SK-N-SH treated with all-trans-retinoic acid at 6 μM for 48 hours (cell line): ENCODE results near the gene LMF1.

Experiments used
- ARNTL ChIP-seq: fragments of 450-650 bp; formaldehyde crosslinking; IDR thresholded peaks from 2 replicates; pipeline ENCODE4 v1.5.0; 2020; ENCODE audit warnings: low read depth, mild to moderate bottlenecking, moderate library complexity, borderline replicate concordance
- BACH2 ChIP-seq: fragments of 250-450 bp; sonication (Bioruptor Pico); IDR thresholded peaks from 2 replicates; pipeline ENCODE4 v1.9.0; 2021; ENCODE audit warnings: mild to moderate bottlenecking, borderline replicate concordance
- ESRRG ChIP-seq: fragments of 250-450 bp; sonication (Bioruptor Pico); IDR thresholded peaks from 2 replicates; pipeline ENCODE4 v1.6.1; 2021; ENCODE audit warnings: mild to moderate bottlenecking
- GLIS3 ChIP-seq: fragments of 250-450 bp; sonication (Bioruptor Pico); IDR thresholded peaks from 2 replicates; pipeline ENCODE4 v1.5.0; 2020; ENCODE audit warnings: mild to moderate bottlenecking, moderate library complexity
- ISL1 ChIP-seq: fragments of 250-450 bp; sonication (Bioruptor Pico); IDR thresholded peaks from 2 replicates; pipeline ENCODE4 v2.1.2; 2022; ENCODE audit warnings: mild to moderate bottlenecking, moderate library complexity
- OSR1 ChIP-seq: fragments of 250-450 bp; sonication (Bioruptor Pico); IDR thresholded peaks from 2 replicates; pipeline ENCODE4 v1.8.0; 2022; ENCODE audit warnings: moderate library complexity, mild to moderate bottlenecking, inconsistent platforms
- PPARA ChIP-seq: fragments of 250-450 bp; sonication (Bioruptor Pico); IDR thresholded peaks from 2 replicates; pipeline ENCODE4 v1.5.0; 2020; ENCODE audit warnings: mild to moderate bottlenecking, borderline replicate concordance
- ZC3H10 ChIP-seq: fragments of 250-450 bp; sonication (Bioruptor Pico); IDR thresholded peaks from 2 replicates; pipeline ENCODE4 v1.5.1; 2021; ENCODE audit warnings: mild to moderate bottlenecking, moderate library complexity
- ZFP3 ChIP-seq: fragments of 250-450 bp; sonication (Bioruptor Pico); IDR thresholded peaks from 2 replicates; pipeline ENCODE4 v1.5.0; 2020; ENCODE audit warnings: mild to moderate bottlenecking, moderate library complexity
- ZNF70 ChIP-seq: fragments of 450-650 bp; formaldehyde crosslinking; IDR thresholded peaks from 2 replicates; pipeline ENCODE4 v1.5.0; 2020; ENCODE audit warnings: mild to moderate bottlenecking, moderate library complexity
- TF ChIP-seq, protein P1 (sequence below): fragments of 250-450 bp; sonication (Bioruptor Pico); IDR thresholded peaks from 2 replicates; pipeline ENCODE4 v1.8.0; 2020; ENCODE audit warnings: mild to moderate bottlenecking, moderate library complexity, borderline replicate concordance
- TF ChIP-seq, protein P2 (sequence below): fragments of 250-450 bp; sonication (Bioruptor Pico); IDR thresholded peaks from 2 replicates; pipeline ENCODE4 v1.5.0; 2020; ENCODE audit warnings: mild to moderate bottlenecking, moderate library complexity
- TF ChIP-seq, protein P3 (sequence below): fragments of 250-450 bp; sonication (Bioruptor Pico); IDR thresholded peaks from 2 replicates; pipeline ENCODE4 v1.5.1; 2021; ENCODE audit warnings: mild to moderate bottlenecking, moderate library complexity

DNA sequence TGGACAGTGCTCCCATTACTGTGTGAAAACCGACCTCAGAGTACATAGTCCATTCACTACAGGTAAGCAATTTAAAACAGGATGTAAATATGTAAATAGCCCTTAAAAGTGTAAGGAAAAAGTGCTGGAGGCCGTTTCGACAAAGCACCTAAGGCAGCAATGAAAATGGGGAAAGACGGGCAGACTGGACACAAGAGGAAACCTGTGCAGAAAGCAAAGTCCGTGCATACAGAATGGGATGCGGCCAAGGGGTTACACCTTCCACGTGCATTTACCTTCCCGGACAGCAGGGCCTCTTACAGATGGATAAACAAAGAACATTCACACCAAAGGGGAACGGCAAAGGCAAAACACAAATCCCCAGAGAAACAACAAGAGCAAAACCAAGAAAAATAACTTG, 32.0 kb downstream of the LMF1 start:
- TF ChIP-seq, protein P1, sequence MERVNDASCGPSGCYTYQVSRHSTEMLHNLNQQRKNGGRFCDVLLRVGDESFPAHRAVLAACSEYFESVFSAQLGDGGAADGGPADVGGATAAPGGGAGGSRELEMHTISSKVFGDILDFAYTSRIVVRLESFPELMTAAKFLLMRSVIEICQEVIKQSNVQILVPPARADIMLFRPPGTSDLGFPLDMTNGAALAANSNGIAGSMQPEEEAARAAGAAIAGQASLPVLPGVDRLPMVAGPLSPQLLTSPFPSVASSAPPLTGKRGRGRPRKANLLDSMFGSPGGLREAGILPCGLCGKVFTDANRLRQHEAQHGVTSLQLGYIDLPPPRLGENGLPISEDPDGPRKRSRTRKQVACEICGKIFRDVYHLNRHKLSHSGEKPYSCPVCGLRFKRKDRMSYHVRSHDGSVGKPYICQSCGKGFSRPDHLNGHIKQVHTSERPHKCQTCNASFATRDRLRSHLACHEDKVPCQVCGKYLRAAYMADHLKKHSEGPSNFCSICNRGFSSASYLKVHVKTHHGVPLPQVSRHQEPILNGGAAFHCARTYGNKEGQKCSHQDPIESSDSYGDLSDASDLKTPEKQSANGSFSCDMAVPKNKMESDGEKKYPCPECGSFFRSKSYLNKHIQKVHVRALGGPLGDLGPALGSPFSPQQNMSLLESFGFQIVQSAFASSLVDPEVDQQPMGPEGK (CRISPR knock-in tag) = no peak
- TF ChIP-seq ZFP3 (CRISPR knock-in tag) = no peak
- no peak for TF ChIP-seq ISL1
- TF ChIP-seq ESRRG = no peak
- no peak for TF ChIP-seq GLIS3
- TF ChIP-seq ARNTL (CRISPR knock-in tag) = no peak
- no peak for TF ChIP-seq ZC3H10
- TF ChIP-seq, protein P2, sequence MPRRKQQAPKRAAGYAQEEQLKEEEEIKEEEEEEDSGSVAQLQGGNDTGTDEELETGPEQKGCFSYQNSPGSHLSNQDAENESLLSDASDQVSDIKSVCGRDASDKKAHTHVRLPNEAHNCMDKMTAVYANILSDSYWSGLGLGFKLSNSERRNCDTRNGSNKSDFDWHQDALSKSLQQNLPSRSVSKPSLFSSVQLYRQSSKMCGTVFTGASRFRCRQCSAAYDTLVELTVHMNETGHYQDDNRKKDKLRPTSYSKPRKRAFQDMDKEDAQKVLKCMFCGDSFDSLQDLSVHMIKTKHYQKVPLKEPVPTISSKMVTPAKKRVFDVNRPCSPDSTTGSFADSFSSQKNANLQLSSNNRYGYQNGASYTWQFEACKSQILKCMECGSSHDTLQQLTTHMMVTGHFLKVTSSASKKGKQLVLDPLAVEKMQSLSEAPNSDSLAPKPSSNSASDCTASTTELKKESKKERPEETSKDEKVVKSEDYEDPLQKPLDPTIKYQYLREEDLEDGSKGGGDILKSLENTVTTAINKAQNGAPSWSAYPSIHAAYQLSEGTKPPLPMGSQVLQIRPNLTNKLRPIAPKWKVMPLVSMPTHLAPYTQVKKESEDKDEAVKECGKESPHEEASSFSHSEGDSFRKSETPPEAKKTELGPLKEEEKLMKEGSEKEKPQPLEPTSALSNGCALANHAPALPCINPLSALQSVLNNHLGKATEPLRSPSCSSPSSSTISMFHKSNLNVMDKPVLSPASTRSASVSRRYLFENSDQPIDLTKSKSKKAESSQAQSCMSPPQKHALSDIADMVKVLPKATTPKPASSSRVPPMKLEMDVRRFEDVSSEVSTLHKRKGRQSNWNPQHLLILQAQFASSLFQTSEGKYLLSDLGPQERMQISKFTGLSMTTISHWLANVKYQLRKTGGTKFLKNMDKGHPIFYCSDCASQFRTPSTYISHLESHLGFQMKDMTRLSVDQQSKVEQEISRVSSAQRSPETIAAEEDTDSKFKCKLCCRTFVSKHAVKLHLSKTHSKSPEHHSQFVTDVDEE = no peak
- TF ChIP-seq, protein P3, sequence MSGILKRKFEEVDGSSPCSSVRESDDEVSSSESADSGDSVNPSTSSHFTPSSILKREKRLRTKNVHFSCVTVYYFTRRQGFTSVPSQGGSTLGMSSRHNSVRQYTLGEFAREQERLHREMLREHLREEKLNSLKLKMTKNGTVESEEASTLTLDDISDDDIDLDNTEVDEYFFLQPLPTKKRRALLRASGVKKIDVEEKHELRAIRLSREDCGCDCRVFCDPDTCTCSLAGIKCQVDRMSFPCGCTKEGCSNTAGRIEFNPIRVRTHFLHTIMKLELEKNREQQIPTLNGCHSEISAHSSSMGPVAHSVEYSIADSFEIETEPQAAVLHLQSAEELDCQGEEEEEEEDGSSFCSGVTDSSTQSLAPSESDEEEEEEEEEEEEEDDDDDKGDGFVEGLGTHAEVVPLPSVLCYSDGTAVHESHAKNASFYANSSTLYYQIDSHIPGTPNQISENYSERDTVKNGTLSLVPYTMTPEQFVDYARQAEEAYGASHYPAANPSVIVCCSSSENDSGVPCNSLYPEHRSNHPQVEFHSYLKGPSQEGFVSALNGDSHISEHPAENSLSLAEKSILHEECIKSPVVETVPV (CRISPR knock-in tag) = no peak
- no peak for TF ChIP-seq PPARA (CRISPR knock-in tag)
- no peak for TF ChIP-seq ZNF70 (CRISPR knock-in tag)
- no peak for TF ChIP-seq BACH2 (CRISPR knock-in tag)
- TF ChIP-seq OSR1 (CRISPR knock-in tag) = no peak
